ENCODE results near the gene PTPRA. TPM values are rescaled to one million over a fixed set of nuclear protein-coding genes. Genes with fewer than 3 reads are reported as not detected.

PTPRA gene
- polyA plus RNA-seq, 1 donor (not counting 4 experiments of a cell fraction or from before 2014, with no cell fraction given): 53.3 TPM

DNA sequence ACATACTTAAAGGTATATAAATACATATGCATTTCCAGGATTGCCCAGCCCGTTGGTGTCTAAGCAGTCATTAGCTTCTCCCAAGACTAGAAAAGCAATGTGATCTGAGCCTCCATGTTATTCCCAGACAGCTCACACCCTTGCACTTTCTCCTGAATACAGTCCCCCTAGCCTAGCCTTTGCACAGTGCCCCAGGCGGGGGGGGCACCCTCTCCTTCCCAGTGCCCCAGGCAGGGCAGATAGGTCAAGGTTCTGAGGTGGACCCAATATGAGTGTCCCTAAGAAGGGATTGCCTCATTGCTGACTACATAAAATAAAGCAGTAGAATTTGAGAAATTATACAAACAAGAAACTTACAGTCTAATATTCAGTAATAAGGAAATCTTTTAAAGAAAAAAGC lies 154.7 kb downstream of the PTPRA start:
- H3K9ac ChIP-seq (ENCODE audit: control insufficient read depth, extremely low read depth, insufficient read depth, low read length): no peak overlapping the region
- H2AFZ ChIP-seq (ENCODE audit: control insufficient read depth, low read length): no peak overlapping the region
- no peak for DNase-seq (ENCODE audit: low read depth, low spot score)
- H3K27ac ChIP-seq (ENCODE audit: control insufficient read depth, insufficient read depth, low read length): no peak overlapping the region
- no peak for FAIRE-seq
- no peaks in the 10 kb centered on the region for H3K79me2 ChIP-seq (ENCODE audit: control insufficient read depth, insufficient read depth, low read length)
- no peaks in the 10 kb centered on the region for H3K9me1 ChIP-seq (ENCODE audit: control insufficient read depth, extremely low read depth, insufficient read depth, low read length)
- no peak for TF ChIP-seq EZH2 (IDR thresholded peaks at IDR 0.05; ENCODE audit: low read length)
- TF ChIP-seq, protein P1, sequence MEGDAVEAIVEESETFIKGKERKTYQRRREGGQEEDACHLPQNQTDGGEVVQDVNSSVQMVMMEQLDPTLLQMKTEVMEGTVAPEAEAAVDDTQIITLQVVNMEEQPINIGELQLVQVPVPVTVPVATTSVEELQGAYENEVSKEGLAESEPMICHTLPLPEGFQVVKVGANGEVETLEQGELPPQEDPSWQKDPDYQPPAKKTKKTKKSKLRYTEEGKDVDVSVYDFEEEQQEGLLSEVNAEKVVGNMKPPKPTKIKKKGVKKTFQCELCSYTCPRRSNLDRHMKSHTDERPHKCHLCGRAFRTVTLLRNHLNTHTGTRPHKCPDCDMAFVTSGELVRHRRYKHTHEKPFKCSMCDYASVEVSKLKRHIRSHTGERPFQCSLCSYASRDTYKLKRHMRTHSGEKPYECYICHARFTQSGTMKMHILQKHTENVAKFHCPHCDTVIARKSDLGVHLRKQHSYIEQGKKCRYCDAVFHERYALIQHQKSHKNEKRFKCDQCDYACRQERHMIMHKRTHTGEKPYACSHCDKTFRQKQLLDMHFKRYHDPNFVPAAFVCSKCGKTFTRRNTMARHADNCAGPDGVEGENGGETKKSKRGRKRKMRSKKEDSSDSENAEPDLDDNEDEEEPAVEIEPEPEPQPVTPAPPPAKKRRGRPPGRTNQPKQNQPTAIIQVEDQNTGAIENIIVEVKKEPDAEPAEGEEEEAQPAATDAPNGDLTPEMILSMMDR (optimal IDR thresholded peaks at IDR 0.05 in 1 of 3, IDR thresholded peaks at IDR 0.05 in 1 of 3, conservative IDR thresholded peaks at IDR 0.05 in 1 of 3; ENCODE audit: extremely low read depth in 1 of 3, insufficient read depth in 2 of 3, low read length in 3 of 3): no peak
- no peak overlapping the region for H3K4me3 ChIP-seq (ENCODE audit: control insufficient read depth in 2 of 3, extremely low read depth in 1 of 3, insufficient read depth in 2 of 3, low read depth in 1 of 3, low read length in 3 of 3)
- H3K27me3 ChIP-seq (ENCODE audit: control insufficient read depth, extremely low read depth, insufficient read depth, low read length): no peaks in the 10 kb centered on the region
- no peaks in the 10 kb centered on the region for H4K20me1 ChIP-seq (ENCODE audit: control insufficient read depth, extremely low read depth, insufficient read depth, low read length)
- H3K36me3 ChIP-seq (ENCODE audit: control insufficient read depth in 2 of 2, extremely low read depth in 1 of 2, insufficient read depth in 2 of 2, low read length in 2 of 2): peaks cover 19 to 28% of the 10 kb centered on the region in 2 experiments
- H3K9me3 ChIP-seq (ENCODE audit: control insufficient read depth, low read depth, low read length): no peaks in the 10 kb centered on the region
- H3K4me1 ChIP-seq (ENCODE audit: control insufficient read depth, extremely low read depth, insufficient read depth, low read length): no peaks in the 10 kb centered on the region
- dilution Hi-C loops (cut with MboI; ENCODE audit: extremely low pct_ligation_motif_present, low sequenced_read_pairs): no loop called here
- H3K4me2 ChIP-seq (ENCODE audit: control insufficient read depth, extremely low read depth, insufficient read depth, low read depth, low read length): no peak overlapping the region

DNA sequence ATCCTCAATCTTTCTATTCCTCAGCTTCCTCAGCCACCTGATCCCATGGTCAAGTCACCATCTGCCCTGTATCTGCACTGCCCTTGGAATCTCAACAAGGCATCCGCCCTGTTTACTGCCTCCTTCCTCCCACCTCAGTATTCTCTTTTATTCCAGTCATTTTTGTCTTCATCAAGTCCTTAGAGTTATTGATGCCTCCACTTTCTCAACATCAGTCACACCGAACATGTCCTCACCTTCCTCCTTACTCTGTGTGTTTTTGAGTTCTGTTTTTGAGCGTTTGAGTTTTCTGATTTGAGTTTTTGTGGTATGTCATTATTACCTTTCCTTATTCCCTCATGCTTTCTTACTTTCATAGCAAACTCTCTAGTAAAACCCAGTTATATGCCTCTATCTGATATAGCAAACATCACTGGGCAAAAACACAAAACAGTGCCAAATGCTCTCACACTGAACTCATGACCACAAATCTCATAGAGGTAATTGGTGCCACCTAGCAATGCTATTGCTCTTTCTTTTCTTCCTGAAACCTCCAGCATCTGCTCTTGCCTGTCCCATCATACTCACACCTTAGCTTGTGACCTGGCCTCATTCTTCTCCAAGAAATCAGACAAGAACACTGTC lies 158.4 kb downstream of the PTPRA start:
- no peak overlapping the region for H3K4me2 ChIP-seq (ENCODE audit: control insufficient read depth, extremely low read depth, insufficient read depth, low read depth, low read length)
- H3K36me3 ChIP-seq (ENCODE audit: control insufficient read depth in 2 of 2, extremely low read depth in 1 of 2, insufficient read depth in 2 of 2, low read length in 2 of 2): peaks cover 32 to 39% of the 10 kb centered on the region in 2 experiments
- no peaks in the 10 kb centered on the region for H3K9me3 ChIP-seq (ENCODE audit: control insufficient read depth, low read depth, low read length)
- dilution Hi-C loops (cut with MboI; ENCODE audit: extremely low pct_ligation_motif_present, low sequenced_read_pairs): no loop called here
- no peak overlapping the region for H3K27ac ChIP-seq (ENCODE audit: control insufficient read depth, insufficient read depth, low read length)
- H3K9me1 ChIP-seq (ENCODE audit: control insufficient read depth, extremely low read depth, insufficient read depth, low read length): no peaks in the 10 kb centered on the region
- no peaks in the 10 kb centered on the region for H3K79me2 ChIP-seq (ENCODE audit: control insufficient read depth, insufficient read depth, low read length)
- no peak for FAIRE-seq
- no peaks in the 10 kb centered on the region for H4K20me1 ChIP-seq (ENCODE audit: control insufficient read depth, extremely low read depth, insufficient read depth, low read length)
- H3K27me3 ChIP-seq (ENCODE audit: control insufficient read depth, extremely low read depth, insufficient read depth, low read length): no peaks in the 10 kb centered on the region
- no peaks in the 10 kb centered on the region for H3K4me1 ChIP-seq (ENCODE audit: control insufficient read depth, extremely low read depth, insufficient read depth, low read length)
- H2AFZ ChIP-seq (ENCODE audit: control insufficient read depth, low read length): no peak overlapping the region
- TF ChIP-seq, protein P1 (optimal IDR thresholded peaks at IDR 0.05 in 1 of 3, IDR thresholded peaks at IDR 0.05 in 1 of 3, conservative IDR thresholded peaks at IDR 0.05 in 1 of 3; ENCODE audit: extremely low read depth in 1 of 3, insufficient read depth in 2 of 3, low read length in 3 of 3): no peak
- no peak for TF ChIP-seq EZH2 (IDR thresholded peaks at IDR 0.05; ENCODE audit: low read length)
- H3K9ac ChIP-seq (ENCODE audit: control insufficient read depth, extremely low read depth, insufficient read depth, low read length): no peak overlapping the region
- no peak overlapping the region for H3K4me3 ChIP-seq (ENCODE audit: control insufficient read depth in 2 of 3, extremely low read depth in 1 of 3, insufficient read depth in 2 of 3, low read depth in 1 of 3, low read length in 3 of 3)
- DNase-seq (ENCODE audit: low read depth, low spot score): no peak

All from keratinocyte (primary cell).